HAP-1 (cell line): ENCODE data around the gene PNKD.
A peak's percentile ranks its signal among the peaks of the same experiment; 100 is the strongest.

Experiments used
- DNase-seq, 2 experiments: peaks; one replicate each; pipeline ENCODE4 v3.0.0-alpha.2; 2016 to 2020; ENCODE audit warnings: low spot score in 2 of 2
- H3K27me3 ChIP-seq: fragments of 250-450 bp; sonication (Bioruptor Pico); 2 replicates; pipeline ENCODE4 v1.5.1; 2020; ENCODE audit warnings: low read depth, mild to moderate bottlenecking, moderate library complexity
- H3K36me3 ChIP-seq: fragments of 250-450 bp; sonication (Bioruptor Pico); replicated peaks from 2 replicates; pipeline ENCODE4 v1.5.1; 2020; ENCODE audit warnings: mild to moderate bottlenecking
- H3K4me1 ChIP-seq: fragments of 250-450 bp; sonication (Bioruptor Pico); 2 replicates; pipeline ENCODE4 v1.5.1; 2020; ENCODE audit warnings: mild to moderate bottlenecking
- H3K4me3 ChIP-seq: fragments of 250-450 bp; sonication (Bioruptor Pico); 2 replicates; pipeline ENCODE4 v1.5.1; 2020; ENCODE audit warnings: mild to moderate bottlenecking, moderate library complexity
- H3K9me3 ChIP-seq: fragments of 250-450 bp; sonication (Bioruptor Pico); 2 replicates; pipeline ENCODE4 v1.5.1; 2020; ENCODE audit warnings: mild to moderate bottlenecking, moderate library complexity
- in situ Hi-C: fragments of 300-500 bp; cut with MboI; formaldehyde crosslinking; loops from 3 replicates; pipeline ENCODE4 v1.14.3; 2020; ENCODE audit warnings: low sequenced_read_pairs, inconsistent platforms, mixed read lengths

The PNKD gene

GRCh38 chr2:218315397-218315796 is 45.1 kb downstream of the PNKD start:
- Histone ChIP-seq H3K4me1 (no peaks in the 10 kb centered on the region), H3K36me3 (no peaks in the 10 kb centered on the region), H3K9me3 (no peaks in the 10 kb centered on the region), H3K27me3 (no peaks in the 10 kb centered on the region), H3K4me3 (no peak overlapping the region)
- no peak for DNase-seq
- in situ Hi-C loops, result no loop called here

DNA sequence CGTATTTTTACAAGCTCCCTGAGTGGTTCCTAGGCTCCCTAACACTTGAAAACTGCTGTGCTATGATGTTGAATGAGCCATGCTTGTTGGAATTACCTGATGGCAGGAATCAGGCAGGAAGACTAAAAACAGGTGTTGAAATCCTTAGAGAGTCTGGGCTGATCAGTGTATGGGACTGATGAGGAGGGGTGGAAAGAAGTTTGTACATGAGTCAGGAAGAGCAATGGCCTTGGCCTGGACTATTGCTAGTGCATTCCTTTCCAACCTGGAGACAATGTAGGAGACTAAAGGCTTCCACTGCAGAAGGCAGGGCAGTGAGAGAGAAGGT is 46.9 kb downstream of the PNKD start:
- Histone ChIP-seq H3K9me3 (no peaks in the 10 kb centered on the region), H3K27me3 (no peaks in the 10 kb centered on the region), H3K4me3 (no peak overlapping the region), H3K4me1 (peaks cover under 1% of the 10 kb centered on the region; the same call in 1 of the 2 replicates), H3K36me3 (no peaks in the 10 kb centered on the region)
- no peak for DNase-seq
- in situ Hi-C loops, result no loop called here

DNA sequence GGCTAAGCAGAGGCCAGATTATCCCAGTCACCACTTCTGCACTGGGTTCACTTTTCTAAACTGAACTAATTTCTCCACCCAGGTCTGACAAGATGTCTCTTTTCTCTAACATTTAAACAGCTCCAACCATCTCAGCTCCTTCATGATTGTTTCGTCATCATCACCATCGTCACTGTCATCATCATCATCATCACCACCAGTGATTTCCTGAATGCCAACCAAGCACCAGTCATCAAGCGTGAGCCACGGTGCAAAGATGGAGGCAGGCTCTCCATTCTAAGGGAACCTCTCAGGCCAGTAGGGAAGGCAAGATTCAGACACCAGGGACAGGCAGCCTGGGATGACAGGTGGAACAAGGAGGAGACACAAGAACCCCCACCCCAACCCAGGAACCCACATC is 47.5 kb downstream of the PNKD start:
- in situ Hi-C loops, result no loop called here

GRCh38 chr2:218318241-218318640 is 47.9 kb downstream of the PNKD start:
- H3K27me3 ChIP-seq, result no peaks in the 10 kb centered on the region
- H3K4me1 ChIP-seq, result peaks cover 6% of the 10 kb centered on the region
- H3K9me3 ChIP-seq, result no peaks in the 10 kb centered on the region
- no peaks in the 10 kb centered on the region for H3K36me3 ChIP-seq
- in situ Hi-C loops, result no loop called here
- no peak overlapping the region for H3K4me3 ChIP-seq
- DNase-seq, result no peak

More for the DNA sequence above, 47.5 kb downstream of the PNKD start:
- no peak overlapping the region for H3K4me3 ChIP-seq
- no peaks in the 10 kb centered on the region for H3K36me3 ChIP-seq
- H3K27me3 ChIP-seq, result no peaks in the 10 kb centered on the region
- no peaks in the 10 kb centered on the region for H3K9me3 ChIP-seq
- peaks cover 6% of the 10 kb centered on the region for H3K4me1 ChIP-seq
- DNase-seq, result no peak

- in situ Hi-C loops, result no loop called here
- H3K4me1 ChIP-seq, result peaks cover 17% of the 10 kb centered on the region
- H3K36me3 ChIP-seq, result no peaks in the 10 kb centered on the region
- no peak overlapping the region for H3K4me3 ChIP-seq
- H3K27me3 ChIP-seq, result no peaks in the 10 kb centered on the region
- DNase-seq, result peak in 1 of 2 experiments; percentile 12
- no peaks in the 10 kb centered on the region for H3K9me3 ChIP-seq
Observed at GRCh38 chr2:218319813-218320365, 49.6 kb downstream of the PNKD start.

- Histone ChIP-seq H3K27me3 (no peaks in the 10 kb centered on the region), H3K4me1 (peaks cover 21% of the 10 kb centered on the region), H3K4me3 (no peak overlapping the region), H3K36me3 (no peaks in the 10 kb centered on the region), H3K9me3 (no peaks in the 10 kb centered on the region)
- DNase-seq, result no peak
- in situ Hi-C loops, result no loop called here
Observed at GRCh38 chr2:218320704-218321336, 50.5 kb downstream of the PNKD start.

DNA sequence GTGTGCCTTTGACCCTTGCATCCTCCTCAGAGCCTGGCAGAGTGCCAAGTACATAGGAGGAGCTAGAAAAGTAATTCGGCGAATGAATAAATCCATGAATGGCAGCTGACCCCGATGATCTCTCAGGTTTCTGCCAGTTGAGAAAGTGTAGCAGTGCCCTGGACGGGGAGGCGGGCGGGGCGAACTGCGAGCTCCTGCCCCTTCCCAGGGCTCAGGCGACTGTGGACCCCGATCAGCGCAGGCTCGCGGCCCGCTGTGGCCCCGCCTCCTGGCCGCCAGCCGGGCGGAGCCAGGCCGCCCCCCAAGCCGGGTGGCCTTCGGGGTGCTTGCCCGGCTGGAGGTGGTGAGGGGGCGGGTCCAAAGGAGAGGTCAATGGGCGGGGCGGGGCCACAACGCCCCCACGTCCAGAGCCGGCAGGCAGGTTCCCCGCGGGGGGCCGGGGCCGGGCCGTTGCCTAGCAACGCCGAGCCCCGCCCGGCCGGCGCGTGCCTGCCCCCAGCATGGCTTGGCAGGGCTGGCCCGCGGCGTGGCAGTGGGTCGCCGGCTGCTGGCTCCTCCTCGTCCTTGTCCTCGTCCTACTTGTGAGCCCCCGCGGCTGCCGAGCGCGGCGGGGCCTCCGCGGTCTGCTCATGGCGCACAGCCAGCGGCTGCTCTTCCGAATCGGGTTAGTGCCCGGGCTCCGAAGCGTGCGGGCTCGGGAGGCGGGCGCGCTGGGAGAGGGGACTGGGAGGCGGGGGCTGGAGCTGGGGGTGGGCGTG is 52.6 kb downstream of the PNKD start:
- Histone ChIP-seq H3K4me3 (peak overlapping the region; percentile 51), H3K9me3 (no peaks in the 10 kb centered on the region), H3K27me3 (no peaks in the 10 kb centered on the region), H3K36me3 (no peaks in the 10 kb centered on the region), H3K4me1 (peaks cover 21% of the 10 kb centered on the region)
- in situ Hi-C loops, result no loop called here
- DNase-seq, result peak; percentile 72 to 91

GRCh38 chr2:218323526-218324472 is 53.5 kb downstream of the PNKD start:
- no peaks in the 10 kb centered on the region for H3K9me3 ChIP-seq
- in situ Hi-C loops, result no loop called here
- peak; percentile 71 to 88 for DNase-seq
- H3K4me3 ChIP-seq, result peak overlapping the region; percentile 51
- H3K36me3 ChIP-seq, result no peaks in the 10 kb centered on the region
- H3K4me1 ChIP-seq, result peaks cover 21% of the 10 kb centered on the region
- no peaks in the 10 kb centered on the region for H3K27me3 ChIP-seq

GRCh38 chr2:218325566-218326160 is 55.3 kb downstream of the PNKD start:
- DNase-seq, result peak in 1 of 2 experiments; percentile 34
- Histone ChIP-seq H3K27me3 (no peaks in the 10 kb centered on the region), H3K36me3 (no peaks in the 10 kb centered on the region), H3K9me3 (no peaks in the 10 kb centered on the region), H3K4me3 (no peak overlapping the region), H3K4me1 (peaks cover 21% of the 10 kb centered on the region)
- in situ Hi-C loops, result no loop called here

DNA sequence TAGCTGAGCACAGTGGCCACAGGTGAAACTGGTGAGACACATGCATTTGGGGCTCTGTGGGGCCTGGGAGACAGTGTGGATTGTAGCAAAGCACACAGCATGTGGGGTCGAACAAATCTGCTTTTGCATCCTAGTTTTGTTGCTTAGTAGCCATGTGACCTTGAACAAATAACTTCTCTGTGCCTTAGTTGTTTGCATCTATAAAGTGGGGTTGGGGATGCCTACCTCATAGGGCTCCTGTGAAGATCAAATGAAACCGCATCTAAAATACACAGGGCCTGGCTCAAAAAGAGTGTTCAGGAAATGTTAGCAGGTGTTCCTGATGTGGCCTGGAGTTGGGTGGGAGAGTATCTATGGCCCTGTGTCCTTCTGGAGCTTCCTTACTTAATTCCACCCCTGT is 56.0 kb downstream of the PNKD start:
- Histone ChIP-seq H3K4me3 (no peak overlapping the region), H3K36me3 (no peaks in the 10 kb centered on the region), H3K27me3 (no peaks in the 10 kb centered on the region), H3K9me3 (no peaks in the 10 kb centered on the region), H3K4me1 (peaks cover 21% of the 10 kb centered on the region)
- DNase-seq, result no peak
- in situ Hi-C loops, result no loop called here

DNA sequence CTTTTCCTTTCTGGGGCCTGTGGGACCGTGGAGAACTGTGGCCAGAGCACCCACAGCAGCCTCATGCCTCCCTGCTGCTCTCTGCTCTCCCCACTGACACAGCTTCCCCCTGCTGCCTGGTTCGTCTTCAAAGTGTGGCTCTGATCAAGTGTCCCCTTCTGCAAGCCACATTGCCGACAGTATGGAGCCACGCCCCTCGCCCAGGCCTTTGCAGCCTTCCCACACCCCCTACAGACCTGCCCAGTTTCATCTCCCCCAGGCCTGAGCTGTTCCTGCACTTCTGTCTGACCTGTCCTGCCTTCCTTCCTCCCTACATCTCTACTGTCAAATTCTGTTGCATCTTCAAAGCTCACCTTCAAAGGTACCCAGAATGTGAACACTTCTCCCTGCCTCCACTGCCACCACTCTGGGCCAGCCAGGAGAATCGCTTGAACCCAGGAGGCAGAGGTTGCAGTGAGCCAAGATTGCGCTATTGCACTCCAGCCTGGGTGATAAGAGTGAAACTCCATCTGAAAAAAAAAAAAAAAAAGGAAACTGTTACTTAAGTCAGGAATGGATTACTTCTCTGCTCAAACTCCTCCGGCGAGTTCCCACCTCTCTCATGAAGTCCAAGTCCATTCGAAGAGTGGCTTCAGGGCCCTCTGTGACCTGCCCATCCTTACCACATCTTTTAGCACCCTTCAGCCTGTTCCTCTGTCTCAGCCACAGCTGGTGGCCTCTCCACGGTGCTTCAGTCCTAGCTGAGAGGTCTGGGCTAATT is 57.3 kb downstream of the PNKD start:
- Histone ChIP-seq H3K36me3 (no peaks in the 10 kb centered on the region), H3K4me3 (no peak overlapping the region), H3K27me3 (no peaks in the 10 kb centered on the region), H3K9me3 (no peaks in the 10 kb centered on the region), H3K4me1 (peaks cover 27% of the 10 kb centered on the region)
- in situ Hi-C loops, result no loop called here
- DNase-seq, result no peak

DNA sequence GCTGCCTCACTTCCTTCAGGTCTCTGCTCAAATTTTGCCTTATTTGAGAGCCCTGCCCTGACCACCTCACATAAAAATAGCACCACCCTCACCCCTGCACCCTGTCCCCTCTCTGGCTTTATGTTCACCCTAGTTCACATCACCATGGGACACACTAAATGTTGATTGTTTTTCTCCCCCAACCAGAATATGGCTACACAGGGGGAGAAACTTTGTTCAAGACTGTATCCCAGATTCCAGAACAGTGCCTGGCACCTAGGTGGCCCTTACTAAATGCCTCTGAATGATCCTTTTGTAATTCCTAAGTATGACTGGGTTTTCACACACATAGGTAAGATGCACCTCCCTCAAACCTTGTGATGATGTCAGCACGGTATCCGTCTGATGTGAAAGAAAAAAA is 58.0 kb downstream of the PNKD start:
- H3K9me3 ChIP-seq, result no peaks in the 10 kb centered on the region
- no peak for DNase-seq
- H3K27me3 ChIP-seq, result no peaks in the 10 kb centered on the region
- H3K4me3 ChIP-seq, result no peak overlapping the region
- no peaks in the 10 kb centered on the region for H3K36me3 ChIP-seq
- in situ Hi-C loops, result no loop called here
- H3K4me1 ChIP-seq, result peaks cover 27% of the 10 kb centered on the region
